GM12873 (cell line): ENCODE data around the gene DLL3.

Source experiments
- TF ChIP-seq, protein P1 (sequence below): IDR thresholded peaks from 2 replicates; pipeline ENCODE4 v1.5.1; 2012; ENCODE audit warnings: low read depth, mild to moderate bottlenecking, moderate library complexity, low read length, control low read depth; ENCODE audit not compliant: insufficient read depth; ENCODE audit errors: missing control alignments

The DLL3 gene

DNA sequence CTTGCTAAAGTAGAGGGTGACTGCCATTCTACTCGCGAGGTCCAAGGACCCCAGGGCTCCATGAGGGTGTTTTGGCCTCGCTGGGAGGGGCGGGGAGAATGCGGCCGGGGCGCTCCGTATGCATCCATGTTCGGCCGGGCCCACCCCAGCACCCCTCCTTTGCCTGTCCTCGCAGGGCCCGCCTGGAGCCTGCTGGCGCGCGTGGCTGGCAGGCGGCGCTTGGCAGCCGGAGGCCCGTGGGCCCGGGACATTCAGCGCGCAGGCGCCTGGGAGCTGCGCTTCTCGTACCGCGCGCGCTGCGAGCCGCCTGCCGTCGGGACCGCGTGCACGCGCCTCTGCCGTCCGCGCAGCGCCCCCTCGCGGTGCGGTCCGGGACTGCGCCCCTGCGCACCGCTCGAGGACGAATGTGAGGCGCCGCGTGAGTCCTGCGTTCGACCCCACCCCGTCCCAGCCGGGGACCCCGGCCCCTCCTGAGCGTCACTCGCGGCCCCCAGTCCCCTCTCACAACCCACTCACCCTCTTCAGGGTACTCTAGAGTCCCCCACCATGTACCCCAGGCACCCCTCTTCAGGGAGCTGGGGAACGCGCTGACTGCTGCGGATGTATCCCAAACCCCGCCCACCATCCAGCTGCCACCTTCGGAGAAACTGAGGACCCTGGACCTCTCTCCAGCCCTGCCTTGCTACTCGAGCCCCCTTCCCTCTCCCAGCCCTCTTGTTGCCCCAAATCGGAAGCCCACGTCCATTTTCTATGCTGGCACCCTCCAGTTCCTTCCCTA lies 4.1 kb downstream of the DLL3 start:
- TF ChIP-seq, protein P1, sequence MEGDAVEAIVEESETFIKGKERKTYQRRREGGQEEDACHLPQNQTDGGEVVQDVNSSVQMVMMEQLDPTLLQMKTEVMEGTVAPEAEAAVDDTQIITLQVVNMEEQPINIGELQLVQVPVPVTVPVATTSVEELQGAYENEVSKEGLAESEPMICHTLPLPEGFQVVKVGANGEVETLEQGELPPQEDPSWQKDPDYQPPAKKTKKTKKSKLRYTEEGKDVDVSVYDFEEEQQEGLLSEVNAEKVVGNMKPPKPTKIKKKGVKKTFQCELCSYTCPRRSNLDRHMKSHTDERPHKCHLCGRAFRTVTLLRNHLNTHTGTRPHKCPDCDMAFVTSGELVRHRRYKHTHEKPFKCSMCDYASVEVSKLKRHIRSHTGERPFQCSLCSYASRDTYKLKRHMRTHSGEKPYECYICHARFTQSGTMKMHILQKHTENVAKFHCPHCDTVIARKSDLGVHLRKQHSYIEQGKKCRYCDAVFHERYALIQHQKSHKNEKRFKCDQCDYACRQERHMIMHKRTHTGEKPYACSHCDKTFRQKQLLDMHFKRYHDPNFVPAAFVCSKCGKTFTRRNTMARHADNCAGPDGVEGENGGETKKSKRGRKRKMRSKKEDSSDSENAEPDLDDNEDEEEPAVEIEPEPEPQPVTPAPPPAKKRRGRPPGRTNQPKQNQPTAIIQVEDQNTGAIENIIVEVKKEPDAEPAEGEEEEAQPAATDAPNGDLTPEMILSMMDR = peak; percentile 85

DNA sequence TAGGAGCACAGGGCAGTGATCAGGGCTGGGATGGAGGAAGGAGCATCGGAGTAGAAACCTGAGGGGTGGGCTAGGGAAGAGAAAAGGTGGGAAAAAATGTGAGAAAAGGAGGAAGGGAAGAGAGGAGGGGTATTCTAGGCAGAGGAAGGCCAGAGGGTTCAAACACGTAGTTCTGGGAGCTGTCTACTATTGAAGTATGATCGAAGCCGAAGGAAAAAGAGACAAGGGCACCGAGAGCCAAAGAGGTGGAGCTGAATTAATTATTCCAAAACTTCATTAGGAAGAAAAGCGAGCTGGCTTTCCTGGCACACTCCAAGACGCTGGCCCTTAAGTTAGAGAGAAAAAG lies 7.8 kb downstream of the DLL3 start:
- TF ChIP-seq, protein P1 = no peak

DNA sequence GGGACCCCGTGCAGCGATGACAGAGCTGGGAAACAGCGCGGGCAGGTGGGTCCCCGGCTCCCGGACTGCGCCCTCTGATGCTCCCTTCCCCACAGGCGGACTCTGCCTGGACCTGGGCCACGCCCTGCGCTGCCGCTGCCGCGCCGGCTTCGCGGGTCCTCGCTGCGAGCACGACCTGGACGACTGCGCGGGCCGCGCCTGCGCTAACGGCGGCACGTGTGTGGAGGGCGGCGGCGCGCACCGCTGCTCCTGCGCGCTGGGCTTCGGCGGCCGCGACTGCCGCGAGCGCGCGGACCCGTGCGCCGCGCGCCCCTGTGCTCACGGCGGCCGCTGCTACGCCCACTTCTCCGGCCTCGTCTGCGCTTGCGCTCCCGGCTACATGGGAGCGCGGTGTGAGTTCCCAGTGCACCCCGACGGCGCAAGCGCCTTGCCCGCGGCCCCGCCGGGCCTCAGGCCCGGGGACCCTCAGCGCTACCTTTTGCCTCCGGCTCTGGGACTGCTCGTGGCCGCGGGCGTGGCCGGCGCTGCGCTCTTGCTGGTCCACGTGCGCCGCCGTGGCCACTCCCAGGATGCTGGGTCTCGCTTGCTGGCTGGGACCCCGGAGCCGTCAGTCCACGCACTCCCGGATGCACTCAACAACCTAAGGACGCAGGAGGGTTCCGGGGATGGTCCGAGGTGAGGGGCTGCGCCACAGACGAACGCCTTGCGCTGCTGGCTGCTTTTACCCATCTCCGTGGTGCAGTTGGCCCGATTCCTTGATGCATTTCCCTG lies 8.4 kb downstream of the DLL3 start:
- TF ChIP-seq, protein P1 = no peak

DNA sequence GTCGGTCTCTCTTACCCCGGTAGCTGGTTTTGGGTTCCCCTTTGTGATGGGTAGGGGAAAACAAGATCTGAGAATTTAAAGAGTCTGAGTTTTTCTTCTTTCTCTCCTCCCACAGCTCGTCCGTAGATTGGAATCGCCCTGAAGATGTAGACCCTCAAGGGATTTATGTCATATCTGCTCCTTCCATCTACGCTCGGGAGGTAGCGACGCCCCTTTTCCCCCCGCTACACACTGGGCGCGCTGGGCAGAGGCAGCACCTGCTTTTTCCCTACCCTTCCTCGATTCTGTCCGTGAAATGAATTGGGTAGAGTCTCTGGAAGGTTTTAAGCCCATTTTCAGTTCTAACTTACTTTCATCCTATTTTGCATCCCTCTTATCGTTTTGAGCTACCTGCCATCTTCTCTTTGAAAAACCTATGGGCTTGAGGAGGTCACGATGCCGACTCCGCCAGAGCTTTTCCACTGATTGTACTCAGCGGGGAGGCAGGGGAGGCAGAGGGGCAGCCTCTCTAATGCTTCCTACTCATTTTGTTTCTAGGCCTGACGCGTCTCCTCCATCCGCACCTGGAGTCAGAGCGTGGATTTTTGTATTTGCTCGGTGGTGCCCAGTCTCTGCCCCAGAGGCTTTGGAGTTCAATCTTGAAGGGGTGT lies 9.1 kb downstream of the DLL3 start:
- TF ChIP-seq, protein P1 = no peak

DNA sequence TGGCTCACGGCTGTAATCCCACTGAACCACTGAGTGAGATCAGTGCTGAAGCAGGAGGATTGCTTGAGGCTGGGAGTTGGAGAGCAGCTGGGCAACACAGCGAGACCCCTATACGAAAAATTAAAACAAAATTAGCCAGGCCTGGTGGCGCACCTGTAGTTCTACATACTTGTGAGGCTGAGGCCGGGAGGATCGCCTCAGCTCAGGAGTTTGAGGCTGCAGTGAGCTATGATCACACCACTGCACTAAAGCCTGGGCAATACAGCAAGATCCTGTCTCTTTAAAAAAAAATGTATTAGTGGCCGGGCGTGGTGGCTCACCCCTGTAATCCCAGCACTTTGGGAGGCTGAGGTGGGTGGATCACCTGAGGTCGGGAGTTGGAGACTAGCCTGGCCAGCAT lies 9.9 kb downstream of the DLL3 start:
- TF ChIP-seq, protein P1 = no peak

DNA sequence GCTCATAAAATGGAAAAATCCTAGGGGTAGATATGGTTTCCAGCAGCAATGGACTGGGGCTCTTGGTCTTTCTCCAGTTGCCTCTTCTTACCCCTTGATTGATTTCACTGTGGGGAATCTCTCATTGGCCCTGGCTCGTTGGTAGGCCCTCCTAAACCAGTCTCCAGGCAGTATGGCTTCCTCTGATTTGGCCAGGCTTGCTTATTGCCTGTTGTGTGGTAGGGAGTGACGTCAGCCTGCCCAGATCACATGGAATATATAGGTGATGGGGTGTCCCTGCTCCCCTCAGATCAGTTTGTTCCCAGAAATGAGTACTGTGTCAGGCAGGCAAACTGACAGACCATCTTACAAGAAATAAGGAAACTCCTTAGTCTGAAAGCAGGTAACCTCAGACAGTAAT lies 10.5 kb downstream of the DLL3 start:
- TF ChIP-seq, protein P1 = no peak

DNA sequence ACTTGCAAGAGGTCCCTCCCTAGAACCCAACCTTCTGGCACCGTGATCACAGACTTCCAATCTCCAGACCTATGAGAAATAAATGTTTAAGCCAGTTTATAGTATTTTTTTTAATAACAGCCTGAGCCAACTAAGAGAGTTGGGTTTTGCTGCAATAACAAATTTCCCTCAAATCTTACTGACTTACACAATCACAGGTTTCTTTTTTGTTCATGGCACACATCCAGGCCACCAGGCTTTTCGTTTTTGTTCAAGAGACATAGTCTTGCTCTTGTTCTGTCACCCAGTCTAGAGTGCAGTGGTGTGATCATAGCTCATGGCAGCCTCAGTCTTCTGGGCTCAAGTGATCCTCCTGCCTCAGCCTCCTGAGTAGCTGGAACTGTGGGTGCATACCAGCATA lies 14.2 kb downstream of the DLL3 start:
- TF ChIP-seq, protein P1 = no peak
